K562 treated with DMSO at 1 percent for 48 hours (cell line): Measurements from ENCODE around the gene LRRC9. TPM values are rescaled to one million over a fixed set of nuclear protein-coding genes. Genes with fewer than 3 reads are reported as not detected.

Experiments
- total RNA-seq: library from RNA; unstranded; fragments of 300-600 nt; gene quantifications from 2 replicates; pipeline ENCODE4 v1.2.3, GENCODE V29; 2022; ENCODE audit warnings: low replicate concordance; ENCODE audit errors: extremely low read depth

LRRC9 gene
- not detected in 2 replicates for total RNA-seq

DNA sequence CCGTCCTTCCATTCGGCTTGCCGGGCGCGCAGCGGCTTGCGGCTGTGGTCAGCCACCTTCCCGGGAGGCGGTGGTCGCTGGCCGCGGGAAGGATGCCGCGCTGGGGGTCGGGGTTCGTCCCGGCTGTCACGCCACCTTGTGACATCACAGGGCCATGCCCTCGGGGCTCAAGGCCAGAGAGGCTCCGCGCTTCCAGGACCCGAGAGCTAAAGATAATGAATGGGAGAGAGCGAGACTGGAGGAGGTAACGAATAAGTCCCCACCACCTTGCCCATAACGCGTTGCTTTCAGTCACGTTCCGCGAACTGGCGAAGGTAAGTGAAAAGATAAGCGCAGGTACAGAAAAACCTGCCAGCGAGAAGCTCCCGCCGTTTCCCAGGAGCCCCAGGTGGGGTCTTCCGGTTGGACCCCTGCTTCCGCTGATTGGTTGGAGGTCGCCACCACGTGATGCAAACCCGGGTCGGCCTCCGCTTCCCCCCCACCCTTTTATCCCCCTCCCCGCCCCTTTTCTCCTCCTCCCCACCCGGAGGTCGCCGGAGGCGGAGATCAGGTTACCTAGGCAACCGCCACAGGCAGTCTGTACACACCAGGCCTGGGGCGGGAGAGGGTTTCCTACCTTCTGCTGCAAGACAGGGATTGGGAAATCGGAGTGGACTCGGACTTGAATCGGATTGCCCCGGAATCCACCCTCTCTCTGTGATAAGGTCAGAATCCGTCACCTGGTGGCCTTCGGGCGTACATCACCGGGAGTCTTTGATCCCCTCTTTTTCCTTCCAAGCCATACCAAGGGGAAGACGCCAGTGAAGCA is at the start of gene LRRC9:
TSS of gene LRRC9 (plus strand) at position 575 of the 808 bp plus-strand sequence.

DNA sequence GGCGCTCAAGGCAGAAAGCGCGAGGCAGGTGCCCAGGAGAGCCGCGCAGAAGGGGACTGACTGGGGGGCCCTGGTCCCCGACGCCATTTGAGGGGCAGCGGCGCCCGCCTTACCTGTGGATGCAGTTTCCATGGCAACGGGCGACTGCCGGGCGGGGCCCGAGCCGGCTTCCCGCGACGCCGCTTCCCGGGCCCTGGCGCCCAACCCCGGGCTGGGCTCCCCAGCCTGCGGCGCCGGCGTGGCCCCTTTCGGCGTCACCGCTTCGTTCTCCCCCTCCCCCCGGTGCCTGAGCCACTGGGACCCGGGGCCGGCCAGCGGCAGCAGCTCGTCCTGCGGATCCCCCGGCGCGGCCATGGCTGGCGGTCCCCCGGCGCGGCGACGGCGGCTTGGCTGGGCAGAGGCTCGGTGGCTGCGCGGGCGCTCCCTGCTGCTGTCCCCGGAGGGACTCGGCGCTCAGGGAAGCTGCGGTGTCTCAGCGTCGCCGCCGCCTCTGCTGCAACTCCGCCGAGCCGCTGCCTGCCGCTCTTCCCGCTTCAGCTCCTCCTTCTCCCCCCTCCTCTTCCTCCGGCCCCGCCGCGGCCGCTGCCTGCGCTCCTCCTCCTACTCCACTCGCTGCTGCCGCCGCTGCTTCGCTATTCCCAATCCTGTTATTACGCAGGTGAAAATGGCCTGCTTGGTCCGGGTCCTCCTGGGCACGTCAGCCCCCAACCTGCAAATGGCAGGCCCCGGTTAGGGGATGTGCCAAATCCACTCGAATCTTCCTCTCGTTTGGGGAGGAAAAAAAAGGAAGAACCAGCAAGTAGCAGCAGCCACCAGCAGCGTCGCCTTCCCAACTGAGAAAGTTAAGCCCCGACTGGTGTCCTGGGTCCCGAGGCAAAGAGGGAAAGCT is 49.4 kb upstream of the LRRC9 start, which contains the start of gene RTN1:
TSS of gene RTN1 (minus strand) at position 500 of the 889 bp plus-strand sequence. CDS start at position 354, 146 bp downstream.

DNA sequence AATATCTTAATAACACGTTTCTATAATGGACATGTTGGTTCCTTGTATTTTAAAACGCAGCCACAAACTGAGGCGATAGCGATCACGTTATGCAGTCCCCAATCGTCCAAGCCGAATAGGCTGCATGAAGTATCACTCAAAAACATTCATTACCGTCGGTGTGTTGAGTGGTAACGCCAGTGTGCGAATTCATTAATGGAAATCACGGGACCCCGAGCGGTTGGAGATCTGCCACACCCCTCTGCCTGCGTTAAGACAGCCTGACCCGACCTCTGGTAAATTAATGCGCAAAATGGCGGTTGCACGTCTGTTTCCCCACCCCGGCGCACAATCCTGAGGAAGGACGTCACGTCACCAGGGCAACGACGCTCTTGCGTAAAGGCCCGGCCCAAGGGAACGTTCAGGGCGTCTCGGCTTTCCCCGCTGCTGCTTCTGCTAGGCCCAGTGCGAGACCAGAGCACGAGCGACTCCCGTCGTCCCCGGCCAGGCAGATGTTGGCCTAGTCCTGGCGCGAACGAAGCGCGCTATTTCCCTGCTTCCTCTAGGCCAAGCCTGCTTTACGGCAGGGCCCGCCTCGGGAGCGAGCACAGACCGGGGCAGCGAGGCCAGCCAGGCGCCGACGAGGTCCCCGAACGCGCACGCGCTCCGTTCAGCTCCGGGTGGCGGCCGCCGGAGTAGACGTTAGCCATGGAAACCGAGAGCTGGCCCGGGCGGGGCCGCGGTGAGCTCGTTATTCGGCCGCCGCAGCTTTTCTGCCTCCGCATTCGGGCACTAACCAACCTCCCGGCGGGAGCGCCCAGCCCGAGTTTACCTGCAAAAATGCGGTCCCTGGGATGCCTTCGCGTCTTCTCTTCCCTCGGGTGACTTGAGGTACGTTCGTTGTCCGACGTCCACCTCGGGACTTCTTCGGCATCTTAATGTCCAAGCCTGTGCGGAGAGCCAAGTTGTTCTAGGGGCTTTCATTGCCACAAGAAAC is 171.9 kb downstream of the LRRC9 start, which contains the start of gene PCNX4:
TSS of gene PCNX4 (plus strand) at position 374 of the 976 bp plus-strand sequence. CDS start 15,716 bp downstream, outside the sequence.

Other genes starting within 250 kb of the LRRC9 start
- not detected in 2 replicates for gene RTN1, start 49.4 kb upstream of the LRRC9 start, total RNA-seq
- not detected in 2 replicates for gene PCNX4, start 171.8 kb downstream of the LRRC9 start, total RNA-seq
- gene DHRS7, start 245.3 kb downstream of the LRRC9 start, total RNA-seq = not detected in 2 replicates